Activated T-helper 17 cell treated with anti-CD3 and anti-CD28 coated beads, Interleukin-2, amount 50 U/mL, for 72 hours (primary cell): ENCODE measurements around the gene ZNF554. TPM values are rescaled to one million over a fixed set of nuclear protein-coding genes. Genes with fewer than 3 reads are reported as not detected.
"Not testable (repeated sequence)": the region's sequence is repeated elsewhere in the genome, so short reads cannot be mapped to it uniquely, and the experiment has no call there.

Source experiments
- ATAC-seq: fragments of 150-1000 bp; cut with Tn5 transposase; replicated peaks from 2 replicates; pipeline ENCODE4 v1.10.0; 2021; ENCODE audit warnings: mild to moderate bottlenecking, moderate library complexity
- H3K27ac Mint-ChIP-seq: one replicate; pipeline ENCODE4 v1.8.0; 2022; ENCODE audit warnings: mixed read lengths
- H3K27me3 Mint-ChIP-seq: one replicate; pipeline ENCODE4 v1.8.0; 2022; ENCODE audit warnings: mixed read lengths
- H3K36me3 Mint-ChIP-seq: one replicate; pipeline ENCODE4 v1.8.0; 2022; ENCODE audit warnings: low read depth, mild to moderate bottlenecking, mixed read lengths
- H3K4me1 Mint-ChIP-seq: one replicate; pipeline ENCODE4 v1.8.0; 2022; ENCODE audit warnings: mixed read lengths
- H3K4me3 Mint-ChIP-seq: one replicate; pipeline ENCODE4 v1.8.0; 2022; ENCODE audit warnings: mild to moderate bottlenecking, mixed read lengths
- H3K9me3 Mint-ChIP-seq: one replicate; pipeline ENCODE4 v1.8.0; 2022; ENCODE audit warnings: mixed read lengths
- total RNA-seq, 2 donors: library from RNA; stranded (reverse); gene quantifications; one replicate each; pipeline ENCODE4 v1.2.3, GENCODE V29; 2022

ZNF554 gene
- total RNA-seq, 2 donors from 2014 or later, result 0.65 to 1.7 TPM

DNA sequence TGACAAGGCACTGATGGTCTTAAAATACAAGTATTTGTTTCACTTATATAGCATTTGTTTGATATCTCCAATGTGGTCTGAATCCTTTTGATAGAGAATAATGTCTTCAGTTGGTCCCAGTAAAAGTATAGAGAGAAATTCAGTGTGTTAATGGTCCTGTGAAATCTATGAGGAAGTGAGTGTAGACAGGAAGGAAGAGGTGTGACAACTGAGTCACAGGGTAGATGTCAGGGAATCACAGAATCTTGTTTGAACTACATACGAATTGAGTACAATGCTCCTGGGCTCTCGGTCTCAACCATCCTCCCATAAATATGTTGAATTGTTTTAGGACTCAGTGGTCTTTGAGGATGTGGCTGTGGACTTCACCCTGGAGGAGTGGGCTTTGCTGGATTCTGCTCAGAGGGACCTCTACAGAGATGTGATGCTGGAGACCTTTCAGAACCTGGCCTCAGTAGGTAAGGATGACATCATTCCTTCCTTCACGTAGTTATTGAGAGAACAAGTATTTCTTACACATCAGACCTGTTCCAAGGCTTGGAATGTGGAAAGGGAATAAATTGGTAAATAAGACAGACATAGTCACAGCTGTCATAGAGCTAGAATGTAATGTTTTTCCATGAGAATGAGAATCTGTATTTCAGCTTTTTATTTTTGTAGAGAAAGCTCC, 30.7 kb downstream of the ZNF554 start:
- Mint-ChIP-seq H3K4me3 (peak overlapping the region; percentile 58), H3K9me3 (peaks cover 15% of the 10 kb centered on the region), H3K27ac (peak overlapping the region; percentile 47), H3K36me3 (peaks cover 49% of the 10 kb centered on the region), H3K4me1 (peaks cover 9% of the 10 kb centered on the region), H3K27me3 (no peaks in the 10 kb centered on the region)
- ATAC-seq, result peak; percentile 89

- Mint-ChIP-seq H3K27ac (no peak overlapping the region), H3K36me3 (peaks cover 49% of the 10 kb centered on the region), H3K27me3 (no peaks in the 10 kb centered on the region), H3K4me1 (peaks cover 19% of the 10 kb centered on the region), H3K9me3 (peaks cover 15% of the 10 kb centered on the region), H3K4me3 (no peak overlapping the region)
- no peak for ATAC-seq
Measured at GRCh38 chr19:2852598-2852997, 32.9 kb downstream of the ZNF554 start.

- peaks cover 49% of the 10 kb centered on the region for H3K36me3 Mint-ChIP-seq
- H3K27ac Mint-ChIP-seq, result no peak overlapping the region
- H3K27me3 Mint-ChIP-seq, result no peaks in the 10 kb centered on the region
- H3K4me1 Mint-ChIP-seq, result peaks cover 19% of the 10 kb centered on the region
- peaks cover 15% of the 10 kb centered on the region for H3K9me3 Mint-ChIP-seq
- H3K4me3 Mint-ChIP-seq, result no peak overlapping the region
- no peak for ATAC-seq
Measured at GRCh38 chr19:2853015-2853606, 33.4 kb downstream of the ZNF554 start.

GRCh38 chr19:2854849-2855248, 35.2 kb downstream of the ZNF554 start:
- H3K27me3 Mint-ChIP-seq, result no peaks in the 10 kb centered on the region
- H3K9me3 Mint-ChIP-seq, result peaks cover 15% of the 10 kb centered on the region
- H3K4me1 Mint-ChIP-seq, result peaks cover 19% of the 10 kb centered on the region
- ATAC-seq, result no peak
- H3K27ac Mint-ChIP-seq, result no peak overlapping the region
- no peak overlapping the region for H3K4me3 Mint-ChIP-seq
- H3K36me3 Mint-ChIP-seq, result peaks cover 47% of the 10 kb centered on the region

- Mint-ChIP-seq H3K36me3 (peaks cover 30% of the 10 kb centered on the region), H3K4me3 (peak overlapping the region; percentile 11), H3K9me3 (peaks cover 10% of the 10 kb centered on the region), H3K27me3 (no peaks in the 10 kb centered on the region), H3K4me1 (peaks cover 10% of the 10 kb centered on the region), H3K27ac (peak overlapping the region; percentile 33)
- peak; percentile 55 for ATAC-seq
Measured at GRCh38 chr19:2856457-2857050, 36.9 kb downstream of the ZNF554 start.

GRCh38 chr19:2858864-2859263, 39.2 kb downstream of the ZNF554 start:
- Mint-ChIP-seq H3K9me3 (no peaks in the 10 kb centered on the region), H3K27me3 (no peaks in the 10 kb centered on the region), H3K4me3 (no peak overlapping the region), H3K36me3 (peaks cover 7% of the 10 kb centered on the region), H3K4me1 (peaks cover 10% of the 10 kb centered on the region), H3K27ac (no peak overlapping the region)
- ATAC-seq, result no peak

- no peak overlapping the region for H3K4me3 Mint-ChIP-seq
- H3K27me3 Mint-ChIP-seq, result peaks cover 5% of the 10 kb centered on the region
- no peak for ATAC-seq
- no peak overlapping the region for H3K27ac Mint-ChIP-seq
- H3K36me3 Mint-ChIP-seq, result no peaks in the 10 kb centered on the region
- H3K9me3 Mint-ChIP-seq, result no peaks in the 10 kb centered on the region
- no peaks in the 10 kb centered on the region for H3K4me1 Mint-ChIP-seq
Measured at GRCh38 chr19:2863816-2864215, 44.1 kb downstream of the ZNF554 start.

DNA sequence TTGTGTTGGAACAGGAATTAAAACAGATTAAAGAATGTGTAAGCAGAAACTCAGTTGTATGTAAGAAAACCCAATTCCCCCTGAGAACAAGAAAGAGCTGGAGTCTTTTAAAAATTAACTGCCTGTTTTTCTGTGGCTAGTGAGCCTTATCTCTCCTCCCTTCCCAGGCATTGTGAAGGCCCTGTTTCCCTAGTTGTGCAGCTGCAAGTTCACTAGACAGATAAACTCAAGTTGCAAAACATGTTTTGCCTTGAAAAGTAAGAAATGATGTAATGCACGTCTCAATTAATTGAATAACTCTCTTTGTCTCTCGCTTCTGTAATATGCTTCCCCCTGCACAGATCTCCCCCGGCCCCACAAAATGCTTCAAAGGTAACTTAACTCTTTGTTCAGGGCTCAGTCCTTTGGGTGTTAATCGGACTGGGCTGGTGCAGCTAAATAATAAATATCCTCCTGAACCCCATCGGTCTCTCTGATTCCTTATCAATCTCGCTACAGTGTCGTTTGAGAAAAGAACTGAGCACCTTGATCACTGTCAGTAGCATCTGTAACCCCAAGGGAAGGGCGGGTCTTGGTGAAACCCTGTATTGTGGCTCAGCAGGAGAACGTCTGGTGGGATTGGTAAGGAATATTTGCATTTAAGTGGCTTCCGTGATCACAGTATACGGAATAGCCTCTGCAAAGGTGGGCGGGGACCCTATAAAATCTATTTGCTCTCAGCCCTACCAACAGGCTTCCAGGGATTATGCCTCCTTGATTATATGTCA, 45.8 kb downstream of the ZNF554 start:
- H3K27me3 Mint-ChIP-seq, result peaks cover 5% of the 10 kb centered on the region
- no peaks in the 10 kb centered on the region for H3K9me3 Mint-ChIP-seq
- no peaks in the 10 kb centered on the region for H3K36me3 Mint-ChIP-seq
- no peak for ATAC-seq
- H3K4me3 Mint-ChIP-seq, result no peak overlapping the region
- no peak overlapping the region for H3K27ac Mint-ChIP-seq
- H3K4me1 Mint-ChIP-seq, result no peaks in the 10 kb centered on the region

GRCh38 chr19:2866495-2867024, 46.9 kb downstream of the ZNF554 start:
- no peak for ATAC-seq
- H3K4me1 Mint-ChIP-seq, result no peaks in the 10 kb centered on the region
- H3K9me3 Mint-ChIP-seq, result no peaks in the 10 kb centered on the region
- H3K27ac Mint-ChIP-seq, result no peak overlapping the region
- H3K27me3 Mint-ChIP-seq, result peaks cover 5% of the 10 kb centered on the region
- no peaks in the 10 kb centered on the region for H3K36me3 Mint-ChIP-seq
- no peak overlapping the region for H3K4me3 Mint-ChIP-seq

GRCh38 chr19:2867025-2867991, 47.6 kb downstream of the ZNF554 start, which contains the start of gene ZNF556:
ZNF556 (plus strand) TSS chr19:2867335; CDS start chr19:2867422, 87 bp downstream.
- Mint-ChIP-seq H3K4me3 (no peak within 1 kb of the TSS), H3K36me3 (no peaks in the 10 kb centered on the region), H3K4me1 (no peaks in the 10 kb centered on the region), H3K27me3 (peaks cover 5% of the 10 kb centered on the region), H3K9me3 (no peaks in the 10 kb centered on the region), H3K27ac (no peak within 1 kb of the TSS)
- peak; percentile 97 for ATAC-seq

DNA sequence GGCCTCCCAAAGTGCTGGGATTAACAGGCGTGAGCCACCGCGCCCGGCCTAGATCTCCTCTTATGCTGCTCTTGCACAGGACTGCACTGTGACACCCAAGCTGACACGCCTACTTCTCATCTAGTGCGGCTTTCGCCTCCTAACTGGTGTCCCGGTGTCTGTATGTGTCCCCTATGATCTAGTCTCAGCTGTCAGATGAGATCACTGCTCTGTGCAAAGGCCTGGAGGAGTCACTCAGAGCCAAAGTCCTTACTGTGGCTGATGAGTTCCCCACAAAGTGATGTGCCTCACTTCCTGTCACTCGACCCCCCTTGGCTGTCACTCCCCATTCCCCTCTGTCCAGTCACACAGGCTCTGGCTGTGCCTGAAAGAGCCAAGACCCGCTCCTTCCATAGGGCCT, 50.0 kb downstream of the ZNF554 start:
- Mint-ChIP-seq H3K36me3 (no peaks in the 10 kb centered on the region), H3K27ac (no peak overlapping the region), H3K4me3 (no peak overlapping the region), H3K9me3 (no peaks in the 10 kb centered on the region), H3K27me3 (peaks cover 5% of the 10 kb centered on the region), H3K4me1 (no peaks in the 10 kb centered on the region)
- ATAC-seq, result no peak

GRCh38 chr19:2872175-2872574, 52.5 kb downstream of the ZNF554 start:
- not testable (repeated sequence) for H3K27me3 Mint-ChIP-seq, H3K27ac Mint-ChIP-seq, ATAC-seq, H3K4me3 Mint-ChIP-seq, H3K9me3 Mint-ChIP-seq, H3K4me1 Mint-ChIP-seq, H3K36me3 Mint-ChIP-seq

DNA sequence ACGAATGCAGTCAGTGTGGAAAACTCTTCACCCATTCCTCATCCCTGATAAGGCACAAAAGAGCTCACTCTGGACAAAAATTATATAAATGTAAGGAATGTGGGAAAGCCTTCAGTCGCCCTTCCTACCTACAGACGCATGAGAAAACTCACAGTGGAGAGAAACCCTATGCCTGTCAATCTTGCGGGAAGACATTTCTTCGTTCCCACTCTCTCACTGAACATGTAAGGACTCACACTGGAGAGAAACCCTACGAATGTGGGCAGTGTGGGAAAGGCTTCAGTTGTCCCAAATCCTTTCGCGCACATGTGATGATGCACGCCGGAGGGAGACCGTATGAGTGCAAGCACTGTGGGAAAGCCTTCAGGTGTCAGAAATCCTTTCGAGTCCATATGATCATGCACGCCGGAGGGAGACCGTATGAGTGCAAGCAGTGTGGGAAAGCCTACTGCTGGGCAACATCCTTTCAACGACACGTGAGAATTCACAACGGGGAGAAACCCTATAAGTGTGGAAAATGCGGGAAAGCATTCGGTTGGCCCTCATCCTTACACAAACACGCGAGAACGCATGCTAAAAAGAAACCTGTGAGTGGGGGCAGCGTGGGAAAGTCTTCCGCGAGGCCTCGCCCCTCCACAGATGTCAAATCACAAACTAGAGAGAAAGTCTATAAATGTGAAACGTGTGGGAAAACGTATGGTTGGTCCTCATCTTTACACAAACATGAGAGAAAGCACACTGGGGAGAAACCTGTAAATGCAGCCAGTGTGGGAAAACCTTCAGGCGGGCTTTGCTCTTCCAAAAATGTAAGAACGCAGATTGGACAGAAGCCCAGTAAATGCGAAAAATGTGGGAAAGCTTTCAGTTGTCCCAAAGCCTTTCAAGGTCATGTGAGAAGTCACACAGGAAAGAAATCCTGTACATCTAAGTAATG, 58.0 kb downstream of the ZNF554 start:
- no peaks in the 10 kb centered on the region for H3K27me3 Mint-ChIP-seq
- H3K27ac Mint-ChIP-seq, result no peak overlapping the region
- no peaks in the 10 kb centered on the region for H3K4me1 Mint-ChIP-seq
- H3K9me3 Mint-ChIP-seq, result no peaks in the 10 kb centered on the region
- H3K4me3 Mint-ChIP-seq, result no peak overlapping the region
- no peaks in the 10 kb centered on the region for H3K36me3 Mint-ChIP-seq
- ATAC-seq, result no peak
